Stimulated activated CD4-positive, alpha-beta T cell treated with anti-CD3 and anti-CD28 coated beads, Interleukin-4, amount 100 ng/mL, for 48 hours (primary cell): ENCODE measurements around the gene MAP2K3.
"Not testable (repeated sequence)": the region's sequence is repeated elsewhere in the genome, so short reads cannot be mapped to it uniquely, and the experiment has no call there.

Experiments
- DNase-seq, 2 donors: peaks; one replicate each; pipeline ENCODE4 v3.0.0-alpha.2; 2020; ENCODE audit warnings: low read depth in 2 of 2

Gene MAP2K3

GRCh38 chr17:21310061-21310765, 25.7 kb downstream of the MAP2K3 start:
- DNase-seq: not testable (repeated sequence)

DNA sequence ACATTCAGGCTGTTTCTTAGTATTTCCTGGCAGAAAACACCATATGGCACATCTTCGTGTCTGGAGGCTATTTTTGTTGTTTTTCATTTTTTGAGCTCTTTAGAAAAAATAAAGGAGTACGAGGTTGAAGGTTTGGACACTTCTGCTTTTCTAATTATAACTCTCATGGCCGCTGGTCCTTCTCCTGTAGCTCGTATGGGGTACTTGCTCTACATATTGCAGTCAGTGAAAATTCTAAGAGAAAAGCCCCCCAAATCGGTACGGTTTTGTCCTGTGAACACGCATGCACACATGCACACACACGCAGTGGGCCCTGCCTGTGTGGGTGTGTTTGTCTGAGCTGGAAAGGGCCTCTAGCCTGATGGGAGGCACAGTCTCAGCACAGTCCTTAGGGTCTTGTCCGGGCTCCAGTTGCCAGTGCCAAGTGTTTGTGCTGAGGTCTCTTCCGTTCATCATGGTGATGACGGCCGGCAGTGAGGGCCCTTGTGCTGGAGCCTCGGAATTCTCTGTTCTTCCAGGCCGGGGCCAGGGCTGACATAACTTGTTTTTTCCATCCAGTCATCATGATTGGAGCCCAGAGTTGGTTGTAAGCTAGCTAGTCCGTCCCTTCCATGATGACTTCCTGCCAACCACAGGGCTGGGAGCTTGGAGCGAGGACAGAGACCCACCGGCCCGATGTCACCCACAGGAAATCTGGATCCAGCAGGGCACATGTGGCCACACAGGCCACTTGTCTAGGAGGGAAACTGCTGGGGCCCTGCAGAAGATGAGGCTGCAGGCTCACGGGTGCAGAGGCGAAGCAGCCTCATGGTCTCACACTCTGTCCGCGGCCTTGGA, 26.5 kb downstream of the MAP2K3 start:
- DNase-seq: not testable (repeated sequence)

- no peak for DNase-seq
Measured at GRCh38 chr17:21313320-21313719, 28.8 kb downstream of the MAP2K3 start.

DNA sequence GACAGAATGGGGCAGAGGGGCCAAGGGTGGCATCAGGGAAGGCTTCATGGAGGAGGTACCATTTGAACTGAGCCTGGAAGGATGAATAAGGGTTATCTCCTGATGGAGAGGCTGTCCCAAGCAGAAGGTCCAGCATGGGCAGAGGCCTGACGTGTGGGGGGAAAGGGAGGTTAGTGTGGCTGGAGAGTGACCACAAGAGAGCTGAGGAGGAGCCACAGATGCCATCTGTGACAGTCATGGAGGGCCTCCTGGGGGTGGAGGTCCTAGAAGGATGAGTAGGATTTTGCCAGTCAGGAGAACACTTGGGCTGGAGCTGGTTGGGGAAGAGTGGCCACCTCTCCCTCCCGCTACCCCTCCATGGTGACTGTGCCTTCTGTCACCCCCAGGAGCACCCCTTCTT, 29.2 kb downstream of the MAP2K3 start:
- DNase-seq: not testable (repeated sequence)

- not testable (repeated sequence) for DNase-seq
Measured at GRCh38 chr17:21314261-21314664, 29.8 kb downstream of the MAP2K3 start.

DNA sequence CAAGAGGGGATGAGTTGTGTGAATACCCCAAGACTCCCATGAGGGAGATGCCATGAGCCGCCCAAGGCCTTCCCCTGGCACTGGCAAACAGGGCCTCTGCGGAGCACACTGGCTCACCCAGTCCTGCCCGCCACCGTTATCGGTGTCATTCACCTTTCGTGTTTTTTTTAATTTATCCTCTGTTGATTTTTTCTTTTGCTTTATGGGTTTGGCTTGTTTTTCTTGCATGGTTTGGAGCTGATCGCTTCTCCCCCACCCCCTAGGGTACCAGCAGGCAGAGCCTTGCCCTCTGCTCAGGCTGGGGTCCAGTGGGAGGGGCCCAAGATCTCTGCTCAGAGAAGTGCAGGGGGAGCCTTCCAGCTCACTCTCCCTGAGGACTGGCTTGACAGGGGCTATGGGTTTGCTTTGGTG, 30.2 kb downstream of the MAP2K3 start:
- DNase-seq: not testable (repeated sequence)

GRCh38 chr17:21315246-21316000, 30.9 kb downstream of the MAP2K3 start:
- not testable (repeated sequence) for DNase-seq

DNA sequence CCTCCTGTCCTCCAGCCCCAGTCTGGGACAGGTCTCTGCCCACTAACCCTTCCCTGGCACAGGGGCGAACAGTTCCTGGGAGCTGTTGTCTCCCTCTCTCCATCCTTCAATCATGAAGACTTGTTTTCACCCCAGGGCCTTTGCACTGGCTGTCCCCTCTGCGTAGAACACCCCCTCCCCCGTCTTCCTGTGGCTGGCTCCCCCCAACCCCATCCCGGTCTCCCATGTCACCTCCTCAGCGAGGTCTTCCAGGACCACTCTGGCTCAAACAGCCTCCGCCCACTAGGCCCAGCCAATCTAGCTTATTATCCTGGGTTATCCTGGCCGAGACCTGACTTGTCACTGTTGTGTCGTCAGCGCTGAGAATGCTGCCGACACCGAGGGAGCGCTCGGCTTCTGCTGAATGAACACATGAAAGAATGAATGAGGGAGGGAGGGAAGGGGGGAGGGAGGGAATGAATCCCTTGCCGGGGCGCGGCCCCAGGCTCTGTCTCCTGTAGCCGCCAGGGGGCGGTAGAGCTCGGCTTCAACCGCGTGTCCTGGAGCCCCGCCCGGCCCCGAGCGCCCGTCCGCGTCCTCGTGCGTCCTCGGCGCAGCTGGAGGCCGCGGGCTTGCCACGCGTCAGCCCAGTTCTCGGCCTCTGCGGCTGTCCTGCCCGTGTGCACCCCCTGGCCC, 31.8 kb downstream of the MAP2K3 start:
- DNase-seq: not testable (repeated sequence)

DNA sequence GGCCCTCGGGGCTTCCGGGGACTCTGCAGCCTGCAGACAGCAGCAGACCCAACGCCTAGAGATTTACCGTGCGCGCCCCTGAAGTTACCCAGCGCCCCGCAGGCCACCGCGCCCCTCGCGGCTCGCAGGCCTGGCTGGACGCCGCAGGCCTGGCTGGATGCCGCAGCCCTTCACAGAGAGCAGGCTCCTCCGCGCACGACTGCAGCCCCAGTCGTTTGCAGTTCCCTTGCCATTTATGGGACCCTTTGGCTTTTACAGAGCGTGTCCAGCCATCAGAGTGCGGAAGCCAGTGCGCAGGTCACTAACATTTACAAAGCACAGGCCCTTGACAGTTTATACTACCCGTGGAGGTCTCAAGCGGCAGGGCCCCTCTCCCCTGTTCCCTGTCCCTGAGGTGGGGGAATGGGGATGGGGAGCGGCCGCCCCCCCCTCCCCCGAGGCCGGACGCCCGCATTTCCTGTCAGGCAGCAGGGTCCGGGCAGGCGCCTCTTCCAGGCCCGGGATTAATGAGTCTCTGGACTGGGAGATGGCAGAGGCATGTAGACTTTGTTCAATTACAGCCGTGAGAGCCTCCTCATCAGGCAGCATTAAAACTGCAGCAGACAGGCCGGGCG, 32.5 kb downstream of the MAP2K3 start:
- not testable (repeated sequence) for DNase-seq

- DNase-seq: not testable (repeated sequence)
Measured at GRCh38 chr17:21317821-21318220, 33.3 kb downstream of the MAP2K3 start.

DNA sequence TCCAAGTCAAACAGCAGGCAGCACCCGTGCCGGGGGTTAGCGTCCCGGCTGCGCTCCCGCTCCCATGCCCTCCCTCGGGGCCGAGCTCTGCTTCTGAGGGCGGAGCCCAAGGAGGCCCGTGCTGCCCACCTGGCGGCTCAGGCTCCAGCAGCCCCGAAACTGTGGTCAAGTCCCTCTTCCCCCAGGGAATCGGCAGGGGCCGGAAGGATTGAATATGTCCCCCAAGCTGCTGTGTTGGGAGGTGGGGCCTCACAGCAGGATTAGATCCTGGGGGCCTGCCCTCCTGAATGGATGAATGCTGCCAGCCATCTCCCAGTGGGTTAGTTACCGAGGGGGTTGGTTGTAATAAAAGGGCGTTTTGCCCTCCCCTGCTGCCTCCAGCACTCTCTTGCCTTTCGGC, 33.9 kb downstream of the MAP2K3 start:
- DNase-seq: no peak

GRCh38 chr17:21318856-21319255, 34.3 kb downstream of the MAP2K3 start:
- not testable (repeated sequence) for DNase-seq

DNA sequence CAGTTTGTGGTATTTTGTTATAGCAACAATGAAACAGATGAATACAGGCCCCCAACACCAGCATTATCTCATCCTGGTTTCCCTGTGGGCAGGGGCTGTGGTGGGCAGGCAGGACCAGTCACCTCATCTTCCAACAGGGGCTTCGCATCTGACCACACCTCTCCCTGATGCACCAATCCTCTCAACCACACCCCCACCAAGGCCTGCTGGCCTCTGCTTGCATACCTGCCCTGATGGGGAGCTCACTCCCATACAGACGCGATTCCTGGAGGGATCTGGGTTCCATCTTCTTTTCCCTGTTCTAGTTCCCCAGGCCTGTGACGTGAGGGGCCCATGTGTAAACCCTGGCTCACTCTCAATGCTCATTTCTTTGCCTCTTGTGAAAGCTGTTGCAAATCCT, 34.7 kb downstream of the MAP2K3 start:
- not testable (repeated sequence) for DNase-seq

GRCh38 chr17:21319686-21320375, 35.3 kb downstream of the MAP2K3 start:
- not testable (repeated sequence) for DNase-seq

GRCh38 chr17:21320430-21320829, 35.9 kb downstream of the MAP2K3 start:
- DNase-seq: not testable (repeated sequence)

DNA sequence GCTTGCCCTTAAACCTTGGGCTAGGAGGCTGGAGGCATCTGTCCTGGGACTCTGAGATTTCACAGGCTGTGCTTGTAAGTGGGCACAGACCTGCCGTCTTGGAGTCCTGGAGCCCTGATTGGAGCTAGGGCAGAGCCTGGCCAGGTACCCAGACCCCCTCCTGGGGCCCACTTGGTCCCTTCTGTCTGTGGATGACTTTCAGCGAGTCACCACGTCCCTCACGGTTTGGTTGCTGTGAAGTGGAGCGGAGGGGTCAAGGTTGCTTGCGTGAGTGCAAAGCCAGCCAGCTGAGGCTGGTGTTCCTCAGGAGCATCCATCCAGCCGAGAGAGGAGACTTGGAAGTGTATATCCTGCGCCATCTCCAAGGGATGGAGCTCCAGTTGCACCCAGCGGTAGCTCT, 36.5 kb downstream of the MAP2K3 start:
- not testable (repeated sequence) for DNase-seq

- not testable (repeated sequence) for DNase-seq
Measured at GRCh38 chr17:21321744-21322191, 37.3 kb downstream of the MAP2K3 start.

DNA sequence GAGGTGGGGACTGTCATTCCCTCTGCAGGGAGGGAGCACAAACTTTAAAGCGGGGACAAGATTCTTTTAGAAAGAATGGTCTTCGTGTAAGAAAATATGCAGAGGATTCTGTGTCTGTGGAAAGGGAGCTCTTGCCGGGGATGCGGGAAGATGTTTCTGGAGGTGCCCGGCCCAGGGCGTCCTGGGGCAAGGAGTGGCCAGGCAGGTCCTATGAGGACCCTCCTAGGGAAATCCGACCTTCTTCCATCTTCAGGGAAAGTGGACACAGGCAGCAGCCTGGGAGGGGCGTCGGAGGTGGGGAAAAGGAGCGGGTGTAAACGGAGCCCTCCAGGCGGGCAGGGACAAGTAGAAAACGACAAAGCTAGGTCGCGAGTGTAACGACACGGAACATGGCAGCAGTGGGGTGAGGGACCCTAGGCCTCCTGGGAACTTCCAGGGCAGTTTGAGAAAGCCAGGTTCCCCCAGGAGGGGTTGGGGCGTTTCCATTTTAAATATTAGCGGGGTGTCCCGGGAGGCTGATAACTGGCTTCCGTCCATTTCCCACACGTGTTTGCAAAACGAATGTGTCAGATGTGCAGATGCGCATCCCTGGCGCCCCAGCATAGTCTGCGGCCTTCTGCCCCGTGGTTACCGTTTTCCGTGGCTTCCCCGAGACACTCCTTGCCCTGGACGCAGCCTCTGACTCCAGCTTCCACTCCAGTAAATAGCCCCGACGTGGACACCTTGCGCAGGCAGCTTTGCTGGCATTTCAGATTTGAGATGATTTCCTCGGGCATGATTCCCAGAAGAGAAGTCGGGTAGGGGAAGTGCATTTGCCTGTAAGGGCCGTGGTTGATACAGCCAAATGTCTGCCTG, 39.0 kb downstream of the MAP2K3 start:
- not testable (repeated sequence) for DNase-seq

- DNase-seq: not testable (repeated sequence)
Measured at GRCh38 chr17:21324741-21325140, 40.2 kb downstream of the MAP2K3 start.
